Activated CD8-positive, alpha-beta memory T cell treated with anti-CD3 and anti-CD28 coated beads for 48 hours (primary cell): ENCODE measurements around the gene CSAD.

Experiments
- DNase-seq, 3 experiments: peaks; one replicate each; pipeline ENCODE4 v3.0.0-alpha.2; 2020; ENCODE audit warnings: low read depth in 2 of 3, low spot score in 2 of 3

CSAD gene

GRCh38 chr12:53200107-53200457 is 19.4 kb upstream of the CSAD start:
- no peak for DNase-seq

- no peak for DNase-seq
These were observed 19.0 kb upstream of the CSAD start for GRCh38 chr12:53199700-53200099.

- no peak for DNase-seq
These were observed 17.9 kb upstream of the CSAD start for GRCh38 chr12:53198486-53199110.

- DNase-seq, result no peak
These were observed 16.4 kb upstream of the CSAD start for GRCh38 chr12:53197011-53197640.

GRCh38 chr12:53196486-53196885 is 15.8 kb upstream of the CSAD start:
- no peak for DNase-seq

GRCh38 chr12:53195516-53196420 is 15.0 kb upstream of the CSAD start:
- DNase-seq, result no peak

GRCh38 chr12:53194973-53195372 is 14.2 kb upstream of the CSAD start:
- no peak for DNase-seq

GRCh38 chr12:53193985-53194716 is 13.4 kb upstream of the CSAD start:
- no peak for DNase-seq

GRCh38 chr12:53193040-53193439 is 12.3 kb upstream of the CSAD start:
- no peak for DNase-seq

GRCh38 chr12:53192531-53193021 is 11.9 kb upstream of the CSAD start:
- no peak for DNase-seq

- DNase-seq, result no peak
These were observed 11.3 kb upstream of the CSAD start for GRCh38 chr12:53191885-53192530.

GRCh38 chr12:53191096-53191884 is 10.6 kb upstream of the CSAD start:
- no peak for DNase-seq

GRCh38 chr12:53190108-53190729 is 9.5 kb upstream of the CSAD start:
- no peak for DNase-seq

- no peak for DNase-seq
These were observed 6.6 kb upstream of the CSAD start for GRCh38 chr12:53187145-53187899.

GRCh38 chr12:53186745-53187144 is 6.0 kb upstream of the CSAD start:
- no peak for DNase-seq

- DNase-seq, result no peak
These were observed 4.9 kb upstream of the CSAD start for GRCh38 chr12:53185582-53186153.

- DNase-seq, result no peak
These were observed 4.1 kb upstream of the CSAD start for GRCh38 chr12:53184828-53185227.

GRCh38 chr12:53182903-53183302 is 2.2 kb upstream of the CSAD start:
- DNase-seq, result no peak

GRCh38 chr12:53181935-53182334 is 1.2 kb upstream of the CSAD start:
- no peak for DNase-seq
